Measurements from ENCODE around the gene CALR.

DNA sequence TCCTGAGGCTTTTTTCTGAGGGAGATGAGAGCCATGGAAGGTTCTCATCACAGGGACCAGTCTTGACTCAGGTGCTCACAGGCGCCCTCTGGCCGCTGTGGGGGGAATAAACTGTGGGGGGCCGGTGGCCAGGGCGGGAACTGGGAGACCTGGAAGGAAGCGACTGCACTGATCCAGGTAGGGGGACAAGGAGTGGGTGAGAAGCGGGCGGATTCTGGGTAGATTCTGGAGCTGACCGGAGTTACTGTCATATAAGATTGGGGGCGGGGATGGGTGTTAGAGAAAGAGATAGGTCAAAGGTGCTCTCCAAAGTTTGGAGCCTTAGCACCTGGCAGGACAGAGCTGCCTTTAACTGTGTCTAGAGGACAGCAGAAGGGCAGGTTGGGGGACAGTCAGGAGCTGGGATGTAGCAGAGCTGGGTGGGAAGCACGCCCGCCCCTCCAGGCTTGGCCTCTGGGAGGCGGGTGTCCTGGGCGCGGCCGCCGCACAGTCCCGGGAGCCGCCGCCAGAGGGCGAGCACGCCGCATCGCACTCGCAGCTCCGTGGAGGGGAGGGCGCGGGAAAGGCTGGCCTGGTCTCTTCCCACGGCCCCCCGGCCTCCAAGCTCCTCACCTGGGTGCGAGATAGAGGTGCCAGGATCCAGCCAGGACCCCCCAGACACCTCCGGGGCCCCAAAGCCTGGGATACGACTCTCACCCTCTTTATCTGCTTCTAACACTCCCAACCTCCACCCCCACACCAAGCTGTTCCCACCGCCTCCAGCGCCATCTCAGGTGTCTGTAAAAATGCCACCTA, 26.8 kb downstream of the CALR start:
- TF ChIP-seq EP300 (IDR thresholded peaks at IDR 0.05) (no peak), CTCF (IDR thresholded peaks at IDR 0.05) (peak; percentile 95 to 99 (median 98)), POLR2A (IDR thresholded peaks at IDR 0.05) (peak in 1 of 4 donors; percentile 29), POLR2AphosphoS5 (IDR thresholded peaks at IDR 0.05) (no peak)

Data from upper lobe of left lung (tissue), 4 donors.